ENCODE measurements around the gene RGS6.

The RGS6 gene

DNA sequence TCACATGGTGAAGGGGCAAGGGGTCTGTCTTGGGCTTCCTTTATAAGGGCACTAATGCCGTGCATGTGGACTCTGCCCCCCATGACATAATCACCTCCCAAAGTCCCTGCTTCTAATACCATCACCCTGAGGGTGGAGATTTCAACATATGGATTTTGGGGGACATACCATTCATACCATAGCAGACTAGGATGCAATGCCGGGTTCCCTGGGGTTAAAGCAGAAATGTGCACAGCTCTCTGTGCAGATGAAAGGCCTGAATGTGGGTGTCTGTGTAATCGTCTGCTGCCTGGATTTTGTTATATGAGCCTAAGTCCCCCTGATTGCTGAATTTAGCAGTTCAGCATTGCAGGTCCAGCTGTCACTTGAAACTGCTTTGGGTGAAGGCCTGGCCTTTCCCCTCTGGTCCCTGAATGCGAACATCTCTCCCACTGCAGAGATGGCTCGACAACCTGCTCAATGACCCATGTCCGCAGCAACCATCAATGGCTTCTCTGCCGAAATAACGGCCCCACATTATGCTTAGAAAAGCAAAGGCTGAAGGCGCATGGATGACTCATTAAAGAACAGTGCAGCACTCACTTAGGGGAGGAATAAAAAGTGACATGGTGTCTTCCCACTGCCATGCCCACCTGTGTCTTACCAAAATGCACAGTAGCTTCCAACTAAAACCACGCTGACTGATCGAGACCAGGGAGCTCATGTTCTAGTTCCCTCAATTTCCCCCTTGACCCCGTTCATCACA, 675.3 kb downstream of the RGS6 start:
- no peak for DNase-seq (ENCODE audit: low read depth)

DNA sequence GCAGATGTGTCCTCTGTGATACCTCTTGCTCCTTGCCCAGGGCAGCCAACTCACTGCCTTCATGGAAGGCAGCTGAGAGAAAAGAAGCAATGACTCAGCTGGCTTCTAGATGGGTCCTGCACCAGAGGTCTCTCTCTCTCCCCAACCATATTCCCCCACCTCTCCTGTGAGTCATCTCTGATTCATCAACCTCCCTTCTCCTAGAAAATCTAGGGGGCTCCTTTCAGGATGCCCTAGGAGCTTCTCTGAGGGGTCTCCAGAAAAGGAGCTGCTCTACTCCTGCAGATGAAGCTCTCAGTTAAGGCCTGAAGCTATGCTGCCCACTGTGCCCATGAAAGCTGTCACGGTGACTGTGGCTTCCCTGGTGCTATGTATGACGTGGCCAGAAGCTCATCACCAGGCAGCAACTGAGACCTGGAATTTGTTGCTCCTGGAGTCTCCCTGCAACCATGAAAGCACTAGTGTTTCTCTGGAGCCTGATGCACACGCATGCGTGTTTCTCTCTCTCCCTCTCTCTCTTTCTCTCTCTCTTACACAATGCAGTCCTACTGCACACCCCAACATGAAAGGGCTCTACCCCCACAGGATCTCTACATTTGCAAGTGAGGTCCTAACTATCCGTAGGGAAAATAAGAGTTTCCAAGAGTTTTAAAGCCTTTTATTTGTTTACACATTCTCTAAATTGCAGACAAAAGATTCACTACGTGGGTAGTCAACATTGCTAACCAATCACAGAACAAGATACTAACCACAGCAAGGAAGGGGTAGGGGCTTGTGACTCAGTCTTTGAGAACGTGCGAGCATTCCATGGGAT, 676.4 kb downstream of the RGS6 start:
- DNase-seq (ENCODE audit: low read depth): no peak

DNA sequence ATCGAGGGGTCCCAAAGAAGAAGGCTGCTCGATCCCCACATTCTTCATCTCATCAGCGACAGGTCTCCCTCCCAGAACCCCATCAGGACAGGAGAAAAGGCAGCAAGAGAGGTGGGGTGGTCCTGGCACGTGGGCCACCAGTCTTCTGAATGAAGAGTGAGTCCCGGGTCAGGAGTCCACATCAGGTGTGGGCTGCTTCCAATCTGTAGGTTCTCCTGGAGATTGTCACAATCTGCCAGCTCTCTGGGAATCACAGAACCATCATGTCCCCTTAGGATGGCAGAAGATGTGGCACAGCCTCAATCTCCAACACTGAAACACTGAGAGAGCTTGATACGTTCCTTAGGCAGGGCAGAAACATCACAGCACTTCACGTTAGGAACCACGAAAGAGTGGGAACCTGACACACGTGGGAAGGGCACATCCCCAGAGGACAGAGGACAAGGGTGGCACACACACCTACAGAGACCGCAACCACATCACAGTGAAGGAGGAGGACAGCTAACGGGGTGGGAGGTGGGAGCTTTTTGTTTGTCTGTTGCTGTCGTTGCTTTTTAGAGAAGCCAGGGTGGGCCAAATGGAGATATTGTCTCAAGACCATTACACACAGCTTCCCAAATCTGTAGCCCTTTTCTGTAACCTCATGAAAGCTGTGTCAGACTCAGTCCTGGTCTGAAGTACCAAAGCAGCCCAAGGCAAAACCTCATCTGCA, 677.1 kb downstream of the RGS6 start:
- no peak for DNase-seq (ENCODE audit: low read depth)

DNA sequence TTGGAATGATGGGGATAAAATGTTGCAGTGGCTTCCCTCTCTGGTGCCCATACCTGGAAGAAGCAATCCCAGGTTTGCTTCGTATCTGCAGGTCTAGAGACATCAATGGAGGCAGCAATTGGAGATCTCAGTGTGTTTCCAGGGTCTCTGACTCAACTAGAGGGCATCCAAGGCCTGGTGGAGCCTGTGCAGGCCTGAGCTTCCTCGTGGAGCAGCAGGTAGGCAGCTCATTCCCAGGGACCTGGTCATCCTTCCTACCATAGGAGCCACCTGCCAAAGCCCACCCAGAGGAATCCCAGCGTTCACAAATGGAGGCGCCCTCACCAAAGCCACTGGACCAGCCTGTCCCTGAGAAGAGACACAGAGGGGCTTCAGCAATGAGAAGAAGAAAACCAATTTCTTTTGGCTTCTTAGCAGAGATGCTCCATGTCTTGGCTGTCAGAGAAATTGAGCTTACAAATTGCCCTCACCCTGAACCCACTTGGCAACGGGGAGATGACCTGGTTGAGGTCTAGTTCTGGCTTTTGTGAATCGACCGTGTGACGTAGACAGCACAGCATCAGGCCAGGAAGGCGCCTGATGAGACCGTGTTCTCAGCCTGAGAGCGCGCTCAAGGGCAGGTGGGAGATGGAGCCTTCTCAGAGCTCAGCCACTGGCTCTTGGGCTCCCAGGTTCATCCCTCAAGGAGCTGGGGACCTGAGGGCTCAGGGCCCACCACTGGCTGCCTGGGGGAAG, 678.0 kb downstream of the RGS6 start:
- no peak for DNase-seq (ENCODE audit: low read depth)

DNA sequence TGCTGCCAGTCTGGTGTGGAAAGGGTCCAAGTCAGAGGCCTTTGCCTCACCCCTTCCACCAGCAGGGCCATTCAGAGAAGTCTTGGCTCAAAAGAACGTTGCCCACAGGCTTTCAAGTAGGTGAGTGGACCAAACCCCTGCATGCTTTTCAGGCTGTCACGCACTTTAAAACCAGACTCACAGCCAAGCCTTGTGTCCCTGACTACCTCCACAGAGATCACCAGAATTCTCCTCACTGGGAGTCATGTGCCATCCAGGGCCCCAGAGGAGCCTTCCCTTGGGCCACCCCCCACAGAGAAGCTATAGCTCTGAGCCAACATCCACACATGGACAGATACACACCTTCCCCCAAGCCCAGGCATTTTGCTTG, 678.6 kb downstream of the RGS6 start:
- no peak for DNase-seq (ENCODE audit: low read depth)

DNA sequence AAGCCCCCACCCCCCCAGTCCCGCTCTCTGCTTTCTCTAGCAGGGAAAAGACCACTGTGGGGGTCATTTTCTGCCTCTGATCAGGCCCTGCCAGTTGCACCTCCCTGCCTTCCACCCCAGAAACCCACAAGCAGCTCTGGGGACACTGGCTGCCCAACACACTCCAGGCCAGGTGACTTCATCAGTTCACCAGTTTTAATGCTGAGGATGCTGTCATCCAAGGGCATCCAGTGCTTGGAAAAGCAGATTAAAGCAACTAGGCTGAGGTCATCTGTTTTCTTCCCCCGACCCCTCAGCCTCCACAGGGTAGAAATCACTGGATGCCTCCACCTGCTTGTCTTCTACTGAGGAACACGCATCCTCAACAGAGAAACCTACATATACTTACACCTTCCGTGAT, 679.3 kb downstream of the RGS6 start:
- DNase-seq (ENCODE audit: low read depth): no peak

DNA sequence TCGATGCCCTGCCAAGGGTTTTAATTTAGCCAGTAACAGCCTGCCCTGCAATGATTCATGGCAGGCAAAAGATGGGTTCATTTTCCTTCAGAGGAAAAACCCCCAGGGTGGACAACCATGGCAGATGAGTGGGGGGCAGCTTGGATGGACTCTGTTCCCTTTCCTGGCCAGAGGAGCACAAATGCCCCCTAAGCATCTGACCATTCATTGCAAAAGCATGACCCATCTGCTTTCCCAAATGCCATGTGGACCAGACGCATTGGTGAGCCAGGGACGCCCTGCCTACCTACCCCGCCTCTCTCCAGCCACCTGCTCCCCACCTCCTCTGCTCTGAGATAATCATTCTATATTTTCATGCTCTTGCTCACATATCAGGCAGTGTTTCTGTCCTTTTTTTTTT, 679.8 kb downstream of the RGS6 start:
- DNase-seq (ENCODE audit: low read depth): no peak

DNA sequence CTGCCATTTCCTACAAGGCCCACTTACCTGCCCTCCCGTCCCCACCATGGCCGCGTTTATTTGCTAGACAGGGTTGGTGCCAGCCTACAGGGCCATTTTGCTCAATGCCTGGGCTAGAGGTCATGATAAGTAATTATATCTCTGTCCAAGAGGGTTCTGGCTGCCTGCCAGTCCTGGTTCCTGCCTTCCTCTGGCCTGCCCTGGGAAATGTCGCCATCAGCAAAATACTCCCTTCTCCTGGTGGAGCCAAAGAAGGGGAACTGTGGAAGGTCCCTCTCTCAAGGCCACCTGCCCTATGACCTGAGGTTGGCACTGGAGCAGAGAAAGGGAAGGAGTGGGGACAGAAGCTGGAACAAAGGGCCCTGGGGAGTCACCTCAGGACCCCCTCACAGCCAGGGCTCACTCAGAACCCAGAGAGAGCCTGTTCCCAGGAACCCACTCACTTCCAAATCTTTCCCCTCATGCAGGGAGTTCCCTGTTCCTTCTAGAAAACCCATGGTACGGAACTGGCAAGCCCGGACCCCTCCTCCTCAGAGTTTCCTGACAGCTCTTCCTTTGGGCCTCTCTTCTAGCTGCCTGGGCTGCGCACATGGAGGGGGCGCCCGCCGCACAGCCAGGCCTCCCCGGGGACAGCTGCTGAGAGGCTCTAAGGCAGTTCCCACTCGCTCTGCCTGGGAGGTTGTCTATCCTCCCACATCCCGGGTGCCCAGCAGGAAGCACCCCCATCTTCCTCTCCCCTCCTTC, 681.2 kb downstream of the RGS6 start:
- no peak for DNase-seq (ENCODE audit: low read depth)

DNA sequence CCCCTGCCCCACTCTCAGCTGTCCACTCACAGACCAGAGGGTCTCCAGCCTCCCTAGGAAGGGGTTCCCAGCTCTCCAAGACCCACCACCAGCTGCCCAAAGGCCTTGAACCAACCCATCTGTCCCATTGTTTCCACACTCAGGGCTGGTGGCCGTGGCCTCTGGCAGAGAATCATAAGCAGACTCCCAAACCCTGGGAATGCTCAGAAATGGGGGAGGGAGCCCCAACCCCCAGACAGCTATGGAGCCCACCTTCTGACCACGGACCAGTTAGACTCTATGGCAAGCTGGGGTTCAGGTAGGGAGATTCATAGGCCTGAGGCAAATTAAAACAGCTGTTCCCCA, 681.7 kb downstream of the RGS6 start:
- no peak for DNase-seq (ENCODE audit: low read depth)

DNA sequence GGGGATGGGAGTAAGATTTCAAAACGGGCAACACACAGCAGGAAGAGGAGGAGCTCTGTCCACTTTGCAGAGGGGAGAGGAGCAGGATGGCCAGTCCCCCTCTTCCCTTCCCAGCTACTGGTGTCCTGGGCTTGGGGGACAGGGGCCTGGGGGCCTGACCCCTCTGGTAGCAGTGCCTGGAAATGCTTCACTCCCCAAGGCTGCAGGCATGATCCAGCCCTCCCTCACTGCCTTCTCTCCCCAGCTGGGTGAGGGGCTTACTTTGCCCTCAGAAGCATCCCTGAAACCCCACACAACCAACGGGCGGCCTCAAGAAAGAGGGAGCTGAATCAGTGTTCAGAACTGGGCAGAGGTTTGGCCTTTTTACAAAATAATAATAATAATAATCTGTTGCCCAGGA, 682.1 kb downstream of the RGS6 start:
- no peak for DNase-seq (ENCODE audit: low read depth)

DNA sequence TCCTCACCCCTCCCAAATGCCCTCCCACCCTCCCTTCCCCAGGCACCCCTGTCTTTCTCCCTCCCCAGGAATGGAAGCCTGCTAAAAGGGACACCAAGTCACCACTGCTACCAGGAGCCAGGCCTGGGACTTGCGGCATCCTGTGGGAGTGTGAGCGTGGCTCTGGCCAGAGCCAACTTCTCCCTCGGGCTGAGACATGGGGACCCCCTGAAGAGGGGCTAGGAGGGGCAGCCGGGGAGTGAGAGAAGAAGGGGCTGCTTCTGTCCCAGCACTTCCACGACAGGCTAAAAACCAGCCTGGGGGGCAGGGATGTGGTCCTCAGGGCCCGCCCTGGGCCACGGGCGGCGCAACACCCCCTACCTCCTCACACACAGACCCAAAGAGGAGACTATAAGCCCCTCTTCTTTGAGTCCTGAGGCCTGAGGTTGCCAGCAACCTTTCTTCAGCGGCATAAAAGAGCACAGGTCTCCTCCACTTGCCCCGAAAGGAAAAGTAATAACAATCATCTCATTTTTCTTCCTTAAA, 682.7 kb downstream of the RGS6 start:
- DNase-seq (ENCODE audit: low read depth): no peak

DNA sequence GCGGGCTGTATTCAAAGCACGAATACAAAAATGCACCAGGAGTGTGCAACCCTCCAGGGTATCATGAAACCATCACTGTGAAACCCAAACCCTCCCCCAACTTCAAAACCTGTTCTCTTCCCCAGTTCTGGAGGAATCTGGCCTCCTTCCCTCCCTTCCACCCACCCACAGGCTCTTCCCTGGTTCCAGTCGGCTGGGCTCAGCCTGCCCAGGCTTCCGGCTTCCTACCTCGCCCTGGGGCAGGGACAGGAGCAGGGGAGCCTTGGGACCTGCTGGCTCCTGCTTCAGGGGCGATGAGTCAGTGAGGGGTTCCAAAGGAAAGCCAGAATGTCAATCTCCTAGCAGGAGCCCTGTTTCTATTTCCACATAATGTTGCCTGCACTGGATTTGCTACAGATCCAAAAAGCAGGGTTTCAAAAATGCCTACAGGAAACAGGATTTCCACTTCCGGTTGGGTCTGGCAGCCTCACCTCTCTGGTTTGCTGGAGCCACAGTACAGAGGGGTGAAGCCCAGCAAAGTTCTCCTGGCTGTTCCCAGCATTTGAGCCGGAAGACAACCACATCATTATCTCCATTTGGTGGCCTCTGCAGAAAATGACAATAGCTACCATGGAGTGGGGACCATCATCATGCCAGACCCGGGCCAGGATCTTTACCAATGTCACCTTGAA, 683.4 kb downstream of the RGS6 start:
- DNase-seq (ENCODE audit: low read depth): no peak
